Hepatocyte (in vitro differentiated cells): ENCODE measurements around the gene DHRS7. TPM values are rescaled to one million over a fixed set of nuclear protein-coding genes. Genes with fewer than 3 reads are reported as not detected.
A peak's percentile ranks its signal among the peaks of the same experiment; 100 is the strongest.

Experiments
- DNase-seq: peaks from one replicate; pipeline ENCODE4 v3.0.0-alpha.2; 2016; ENCODE audit warnings: low spot score
- H2AFZ ChIP-seq: fragments of 200-600 bp; sonication (generic); 2 replicates; pipeline ENCODE4 v1.6.0; 2016; ENCODE audit warnings: antibody characterized with exemption, mild to moderate bottlenecking
- H3K27ac ChIP-seq: fragments of 200-600 bp; sonication (generic); 2 replicates; pipeline ENCODE4 v1.5.1; 2016; ENCODE audit warnings: mild to moderate bottlenecking
- H3K27me3 ChIP-seq: fragments of 200-600 bp; sonication (generic); 2 replicates; pipeline ENCODE4 v1.6.1; 2016
- H3K36me3 ChIP-seq: fragments of 200-600 bp; sonication (generic); replicated peaks from 2 replicates; pipeline ENCODE4 v1.5.1; 2016; ENCODE audit warnings: low read depth; ENCODE audit not compliant: insufficient read depth
- H3K4me1 ChIP-seq: fragments of 200-600 bp; sonication (generic); 2 replicates; pipeline ENCODE4 v1.5.1; 2016; ENCODE audit warnings: mild to moderate bottlenecking, moderate library complexity; ENCODE audit not compliant: insufficient read depth
- H3K4me2 ChIP-seq: fragments of 200-600 bp; sonication (generic); 2 replicates; pipeline ENCODE4 v1.6.0; 2016
- H3K4me3 ChIP-seq: fragments of 200-600 bp; sonication (generic); 2 replicates; pipeline ENCODE4 v1.5.1; 2016; ENCODE audit warnings: mild to moderate bottlenecking
- H3K79me2 ChIP-seq: fragments of 200-600 bp; sonication (generic); 2 replicates; pipeline ENCODE4 v1.6.0; 2017; ENCODE audit warnings: mild to moderate bottlenecking
- H3K9me2 ChIP-seq: fragments of 200-600 bp; sonication (generic); replicated peaks from 2 replicates; pipeline ENCODE4 v1.6.0; 2017; ENCODE audit warnings: mild to moderate bottlenecking; ENCODE audit not compliant: insufficient read depth
- H3K9me3 ChIP-seq: fragments of 200-600 bp; sonication (generic); 2 replicates; pipeline ENCODE4 v1.5.1; 2016; ENCODE audit warnings: low read depth, mild to moderate bottlenecking
- H4K20me1 ChIP-seq: fragments of 200-600 bp; sonication (generic); 2 replicates; pipeline ENCODE4 v1.6.0; 2016; ENCODE audit warnings: mild to moderate bottlenecking; ENCODE audit not compliant: insufficient read depth, poor library complexity, severe bottlenecking
- CTCF ChIP-seq: fragments of 200-600 bp; sonication (generic); IDR thresholded peaks from 2 replicates; pipeline ENCODE4 v1.5.1; 2016; ENCODE audit warnings: antibody characterized with exemption, mild to moderate bottlenecking; ENCODE audit not compliant: poor library complexity
- EZH2 ChIP-seq: fragments of 200-600 bp; sonication (generic); IDR thresholded peaks from 2 replicates; pipeline ENCODE4 v1.6.1; 2016; ENCODE audit warnings: antibody characterized with exemption, mild to moderate bottlenecking, borderline replicate concordance
- EZH2phosphoT487 ChIP-seq: fragments of 200-600 bp; sonication (generic); IDR thresholded peaks from one replicate; pipeline ENCODE4 v1.6.1; 2018; ENCODE audit warnings: antibody characterized with exemption, mild to moderate bottlenecking, low read depth, moderate library complexity; ENCODE audit not compliant: unreplicated experiment, severe bottlenecking
- WGBS: methylation state at CpG from one replicate; pipeline ENCODE4 v1.1.6; 2016; ENCODE audit warnings: low lambda C conversion rate; ENCODE audit errors: missing lambda C conversion rate; 5-methylcytosine and 5-hydroxymethylcytosine counted together
- polyA plus RNA-seq: library from polyadenylated mRNA; unstranded; fragments of >200 nt; fragmentation: Nextera tagmentation; extraction: Ambion mirVana; gene quantifications from 2 replicates; pipeline ENCODE4 v1.2.1, GENCODE V29; 2016
- total RNA-seq: library from RNA; depleted of rRNA; stranded (reverse); fragments of >200 nt; gene quantifications from 2 replicates; pipeline ENCODE4 v1.2.3, GENCODE V29; 2014

DHRS7 gene
- total RNA-seq, result 380 and 389 TPM in 2 replicates
- polyA plus RNA-seq, result 304 and 389 TPM in 2 replicates

GRCh38 chr14:60164712-60165546, at the start of gene DHRS7:
DHRS7 (minus strand) TSS chr14:60165398; CDS start chr14:60165309, 89 bp downstream.
- peaks cover 43% of the 10 kb centered on the region for H3K79me2 ChIP-seq
- no peaks in the 10 kb centered on the region for H3K9me2 ChIP-seq
- H4K20me1 ChIP-seq, result no peaks in the 10 kb centered on the region
- DNase-seq, result peak; percentile 93
- peak within 1 kb of the TSS; percentile 99 for H3K27ac ChIP-seq
- no peaks in the 10 kb centered on the region for H3K9me3 ChIP-seq
- no peaks in the 10 kb centered on the region for H3K36me3 ChIP-seq
- WGBS, result 2% methylated on average over 67 of the region's 68 CpGs
- peak within 1 kb of the TSS; percentile 79 for H3K4me2 ChIP-seq
- peaks cover 7% of the 10 kb centered on the region for H3K4me1 ChIP-seq
- peak within 1 kb of the TSS; percentile 69 for H2AFZ ChIP-seq
- H3K4me3 ChIP-seq, result peak within 1 kb of the TSS; percentile 94
- no peaks in the 10 kb centered on the region for H3K27me3 ChIP-seq
- peak; percentile 59 for TF ChIP-seq CTCF
- no peak for TF ChIP-seq EZH2

GRCh38 chr14:60214415-60215126, 49.4 kb upstream of the DHRS7 start:
- WGBS, result 31% methylated on average over 1 of the region's 1 CpG
- no peak overlapping the region for H3K27ac ChIP-seq

GRCh38 chr14:60214003-60214402, 48.8 kb upstream of the DHRS7 start:
- Histone ChIP-seq H3K27ac (no peak overlapping the region), H3K9me3 (no peaks in the 10 kb centered on the region)
- 75% methylated on average over 3 of the region's 3 CpGs for WGBS

More at GRCh38 chr14:60214415-60215126, 49.4 kb upstream of the DHRS7 start:
- Histone ChIP-seq H3K79me2 (no peaks in the 10 kb centered on the region), H3K9me2 (no peaks in the 10 kb centered on the region), H3K36me3 (no peaks in the 10 kb centered on the region), H3K9me3 (no peaks in the 10 kb centered on the region), H3K4me2 (no peak overlapping the region), H4K20me1 (no peaks in the 10 kb centered on the region), H2AFZ (no peak overlapping the region), H3K27me3 (no peaks in the 10 kb centered on the region), H3K4me1 (no peaks in the 10 kb centered on the region), H3K4me3 (no peak overlapping the region)
- no peak for DNase-seq
- TF ChIP-seq EZH2, result no peak
- no peak for TF ChIP-seq EZH2phosphoT487
- TF ChIP-seq CTCF, result no peak

More at GRCh38 chr14:60214003-60214402, 48.8 kb upstream of the DHRS7 start:
- H3K9me2 ChIP-seq, result no peaks in the 10 kb centered on the region
- no peaks in the 10 kb centered on the region for H3K79me2 ChIP-seq
- no peak overlapping the region for H3K4me2 ChIP-seq
- no peaks in the 10 kb centered on the region for H3K4me1 ChIP-seq
- TF ChIP-seq EZH2 (no peak), EZH2phosphoT487 (no peak), CTCF (no peak)
- no peaks in the 10 kb centered on the region for H4K20me1 ChIP-seq
- no peak overlapping the region for H2AFZ ChIP-seq
- no peaks in the 10 kb centered on the region for H3K36me3 ChIP-seq
- DNase-seq, result no peak
- no peaks in the 10 kb centered on the region for H3K27me3 ChIP-seq
- no peak overlapping the region for H3K4me3 ChIP-seq
